ENCODE data around the gene COX4I1. TPM values are rescaled to one million over a fixed set of nuclear protein-coding genes. Genes with fewer than 3 reads are reported as not detected.

Gene COX4I1
- total RNA-seq, 1 donor from 2014 or later = 148 TPM

- Histone ChIP-seq H3K4me1 (no peaks in the 10 kb centered on the region), H3K27ac (no peak overlapping the region), H3K36me3 (no peaks in the 10 kb centered on the region), H3K27me3 (no peaks in the 10 kb centered on the region), H3K4me3 (no peak overlapping the region), H3K9me3 (no peaks in the 10 kb centered on the region)
- intact Hi-C loops (cut with DNase I) = no loop called here
- no peak for DNase-seq (ENCODE audit: low spot score in 2 of 2)
- no peak for TF ChIP-seq CTCF (IDR thresholded peaks at IDR 0.05)
These were observed 45.8 kb downstream of the COX4I1 start for GRCh38 chr16:85845266-85845665.

GRCh38 chr16:85846461-85846860, 47.0 kb downstream of the COX4I1 start:
- Histone ChIP-seq H3K27me3 (no peaks in the 10 kb centered on the region), H3K4me3 (no peak overlapping the region), H3K36me3 (no peaks in the 10 kb centered on the region), H3K27ac (no peak overlapping the region), H3K4me1 (no peaks in the 10 kb centered on the region), H3K9me3 (no peaks in the 10 kb centered on the region)
- TF ChIP-seq CTCF (IDR thresholded peaks at IDR 0.05) = no peak
- DNase-seq (ENCODE audit: low spot score in 2 of 2) = no peak
- intact Hi-C loops (cut with DNase I) = no loop called here

GRCh38 chr16:85847036-85847435, 47.5 kb downstream of the COX4I1 start:
- DNase-seq (ENCODE audit: low spot score in 2 of 2) = peak in 1 of 2 donors; percentile 28
- no peaks in the 10 kb centered on the region for H3K4me1 ChIP-seq
- no peaks in the 10 kb centered on the region for H3K27me3 ChIP-seq
- no peaks in the 10 kb centered on the region for H3K36me3 ChIP-seq
- no peak for TF ChIP-seq CTCF (IDR thresholded peaks at IDR 0.05)
- no peak overlapping the region for H3K27ac ChIP-seq
- intact Hi-C loops (cut with DNase I) = no loop called here
- no peak overlapping the region for H3K4me3 ChIP-seq
- H3K9me3 ChIP-seq = no peaks in the 10 kb centered on the region

GRCh38 chr16:85847681-85848601, 48.4 kb downstream of the COX4I1 start:
- no peak for TF ChIP-seq CTCF (IDR thresholded peaks at IDR 0.05)
- H3K27me3 ChIP-seq = no peaks in the 10 kb centered on the region
- H3K4me1 ChIP-seq = no peaks in the 10 kb centered on the region
- no peaks in the 10 kb centered on the region for H3K36me3 ChIP-seq
- DNase-seq (ENCODE audit: low spot score in 2 of 2) = peak in 1 of 2 donors; percentile 49
- no peak overlapping the region for H3K27ac ChIP-seq
- no peaks in the 10 kb centered on the region for H3K9me3 ChIP-seq
- no peak overlapping the region for H3K4me3 ChIP-seq
- intact Hi-C loops (cut with DNase I) = no loop called here

GRCh38 chr16:85848986-85849385, 49.5 kb downstream of the COX4I1 start:
- no peak for TF ChIP-seq CTCF (IDR thresholded peaks at IDR 0.05)
- Histone ChIP-seq H3K27me3 (no peaks in the 10 kb centered on the region), H3K36me3 (no peaks in the 10 kb centered on the region), H3K27ac (no peak overlapping the region), H3K9me3 (no peaks in the 10 kb centered on the region), H3K4me1 (no peaks in the 10 kb centered on the region), H3K4me3 (no peak overlapping the region)
- intact Hi-C loops (cut with DNase I) = no loop called here
- peak in 1 of 2 donors; percentile 34 for DNase-seq (ENCODE audit: low spot score in 2 of 2)

Measured in ascending aorta (tissue), 2 donors.